Activated T-helper 17 cell treated with anti-CD3 and anti-CD28 coated beads, Interleukin-2, amount 50 U/mL, for 72 hours (primary cell): ENCODE results near the gene PSMC2. TPM values are rescaled to one million over a fixed set of nuclear protein-coding genes. Genes with fewer than 3 reads are reported as not detected.

Source experiments
- ATAC-seq: fragments of 150-1000 bp; cut with Tn5 transposase; replicated peaks from 2 replicates; pipeline ENCODE4 v1.10.0; 2021; ENCODE audit warnings: mild to moderate bottlenecking, moderate library complexity
- H3K27ac Mint-ChIP-seq: one replicate; pipeline ENCODE4 v1.8.0; 2022; ENCODE audit warnings: mixed read lengths
- H3K27me3 Mint-ChIP-seq: one replicate; pipeline ENCODE4 v1.8.0; 2022; ENCODE audit warnings: mixed read lengths
- H3K36me3 Mint-ChIP-seq: one replicate; pipeline ENCODE4 v1.8.0; 2022; ENCODE audit warnings: low read depth, mild to moderate bottlenecking, mixed read lengths
- H3K4me1 Mint-ChIP-seq: one replicate; pipeline ENCODE4 v1.8.0; 2022; ENCODE audit warnings: mixed read lengths
- H3K4me3 Mint-ChIP-seq: one replicate; pipeline ENCODE4 v1.8.0; 2022; ENCODE audit warnings: mild to moderate bottlenecking, mixed read lengths
- H3K9me3 Mint-ChIP-seq: one replicate; pipeline ENCODE4 v1.8.0; 2022; ENCODE audit warnings: mixed read lengths
- total RNA-seq, 2 donors: library from RNA; stranded (reverse); gene quantifications; one replicate each; pipeline ENCODE4 v1.2.3, GENCODE V29; 2022

The PSMC2 gene
- total RNA-seq: 100 to 1,000 TPM; 111 to 180 TPM

DNA sequence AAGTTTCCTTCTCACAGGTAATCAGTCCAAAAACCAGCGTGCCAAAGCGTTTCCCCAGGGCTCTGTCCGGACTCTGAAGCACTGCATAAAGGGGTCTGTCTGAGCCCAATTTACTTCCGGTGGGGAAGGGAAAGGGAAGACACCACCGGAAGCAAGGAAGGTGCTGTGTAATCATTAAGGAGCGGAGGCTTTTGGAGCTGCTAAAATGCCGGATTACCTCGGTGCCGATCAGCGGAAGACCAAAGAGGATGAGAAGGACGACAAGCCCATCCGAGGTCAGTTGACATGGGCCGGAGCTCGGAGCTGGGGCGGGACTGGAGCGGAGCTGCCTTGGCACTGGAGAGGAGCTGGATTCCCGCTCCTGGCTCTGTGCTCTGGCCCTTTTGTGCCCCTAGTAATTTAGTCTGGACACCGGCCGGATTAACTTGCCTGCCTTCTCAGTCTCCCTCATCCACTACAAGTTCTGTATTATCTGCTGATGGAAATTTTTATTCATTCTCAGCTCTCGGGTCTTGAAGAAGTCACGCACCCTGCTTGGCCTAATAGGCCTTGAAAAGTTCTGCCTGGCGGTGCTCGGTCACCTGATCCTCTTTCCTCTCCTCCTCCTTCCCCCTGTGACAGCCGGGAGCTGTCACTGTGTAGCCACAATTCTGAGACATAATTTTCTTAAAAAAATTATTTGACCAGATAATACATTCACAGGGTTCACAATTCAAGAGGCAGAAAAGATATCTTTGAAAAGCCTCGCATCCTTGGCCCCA is at the start of gene PSMC2:
TSS of gene PSMC2 (plus strand) at position 137 of the 761 bp plus-strand sequence. CDS start at position 206, 69 bp downstream.
- ATAC-seq: peak; percentile 67
- H3K27me3 Mint-ChIP-seq: no peaks in the 10 kb centered on the region
- H3K27ac Mint-ChIP-seq: peak within 1 kb of the TSS; percentile 97
- peaks cover 70% of the 10 kb centered on the region for H3K36me3 Mint-ChIP-seq
- no peaks in the 10 kb centered on the region for H3K9me3 Mint-ChIP-seq
- peaks cover 38% of the 10 kb centered on the region for H3K4me1 Mint-ChIP-seq
- H3K4me3 Mint-ChIP-seq: peak within 1 kb of the TSS; percentile 99

DNA sequence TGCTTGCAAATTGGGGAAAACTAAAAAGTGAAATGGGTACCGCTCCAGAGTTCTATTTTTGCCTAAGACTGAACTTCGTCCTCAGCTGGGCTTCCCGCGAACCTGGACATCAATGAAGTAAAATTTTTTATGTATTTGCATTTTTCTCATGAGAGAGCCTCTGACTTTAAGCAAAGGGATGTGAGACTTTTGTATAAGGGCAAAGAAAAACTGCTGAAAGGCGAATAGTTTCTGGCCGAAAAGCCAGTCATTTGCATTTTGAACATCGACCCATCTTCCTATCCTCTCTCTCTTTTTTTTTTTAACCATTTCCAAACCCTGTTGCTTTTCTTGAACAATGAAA is 49.6 kb upstream of the PSMC2 start:
- no peak for ATAC-seq
- Mint-ChIP-seq H3K4me3 (peak overlapping the region; percentile 88), H3K9me3 (no peaks in the 10 kb centered on the region), H3K27me3 (no peaks in the 10 kb centered on the region), H3K4me1 (peaks cover 6% of the 10 kb centered on the region), H3K36me3 (peaks cover 47% of the 10 kb centered on the region), H3K27ac (peak overlapping the region; percentile 91)

- peaks cover 65% of the 10 kb centered on the region for H3K36me3 Mint-ChIP-seq
- H3K27me3 Mint-ChIP-seq: no peaks in the 10 kb centered on the region
- peaks cover under 1% of the 10 kb centered on the region for H3K9me3 Mint-ChIP-seq
- no peak overlapping the region for H3K4me3 Mint-ChIP-seq
- no peak for ATAC-seq
- peaks cover 13% of the 10 kb centered on the region for H3K4me1 Mint-ChIP-seq
- H3K27ac Mint-ChIP-seq: no peak overlapping the region
These were observed 47.8 kb upstream of the PSMC2 start for GRCh38 chr7:103299660-103300059.

GRCh38 chr7:103301441-103301840 is 46.0 kb upstream of the PSMC2 start:
- H3K27me3 Mint-ChIP-seq: no peaks in the 10 kb centered on the region
- no peak overlapping the region for H3K27ac Mint-ChIP-seq
- H3K36me3 Mint-ChIP-seq: peaks cover 83% of the 10 kb centered on the region
- H3K4me3 Mint-ChIP-seq: no peak overlapping the region
- peaks cover 3% of the 10 kb centered on the region for H3K9me3 Mint-ChIP-seq
- peaks cover 17% of the 10 kb centered on the region for H3K4me1 Mint-ChIP-seq
- ATAC-seq: no peak

DNA sequence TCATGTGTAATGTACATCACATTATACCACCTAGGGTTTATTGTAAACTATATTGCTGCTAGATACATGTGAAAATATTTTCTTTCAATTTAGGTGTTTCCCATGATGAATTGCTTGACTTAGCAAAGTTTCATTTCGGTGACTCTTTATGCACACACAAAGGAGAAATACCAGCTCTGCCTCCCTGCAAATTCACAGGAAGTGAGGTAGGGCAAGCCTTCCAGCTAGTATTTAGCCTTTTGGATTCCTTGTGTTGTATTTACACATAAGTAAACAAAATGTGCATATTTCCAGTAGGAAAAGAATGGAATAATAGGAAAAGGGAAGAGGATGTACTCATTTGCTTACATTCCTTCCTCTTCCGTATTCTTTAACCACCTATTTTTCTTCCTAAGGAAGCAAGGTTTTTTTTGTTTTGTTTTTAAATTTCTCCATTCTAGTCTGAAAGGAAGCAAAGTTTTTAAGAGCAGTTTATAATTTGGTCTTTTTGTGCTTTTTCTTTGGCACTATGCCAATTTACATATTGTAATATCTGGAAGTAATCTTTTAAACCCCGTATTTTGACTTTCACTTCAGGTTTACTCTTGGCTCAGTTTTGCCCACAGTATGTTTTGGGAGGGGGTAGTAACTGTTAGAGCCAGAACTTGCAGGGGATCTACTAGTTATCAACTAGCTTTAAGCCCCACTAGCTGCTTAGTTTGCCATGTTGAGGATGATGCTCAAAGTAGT is 39.8 kb upstream of the PSMC2 start:
- Mint-ChIP-seq H3K9me3 (peaks cover 3% of the 10 kb centered on the region), H3K4me3 (peak overlapping the region; percentile 13), H3K4me1 (peaks cover 11% of the 10 kb centered on the region), H3K27me3 (no peaks in the 10 kb centered on the region), H3K27ac (peak overlapping the region; percentile 28), H3K36me3 (peaks cover 99% of the 10 kb centered on the region)
- ATAC-seq: peak; percentile 55

GRCh38 chr7:103314852-103315251 is 32.6 kb upstream of the PSMC2 start:
- H3K4me1 Mint-ChIP-seq: no peaks in the 10 kb centered on the region
- ATAC-seq: no peak
- peaks cover 100% of the 10 kb centered on the region for H3K36me3 Mint-ChIP-seq
- H3K27me3 Mint-ChIP-seq: no peaks in the 10 kb centered on the region
- no peak overlapping the region for H3K4me3 Mint-ChIP-seq
- H3K27ac Mint-ChIP-seq: peak overlapping the region; percentile 55
- no peaks in the 10 kb centered on the region for H3K9me3 Mint-ChIP-seq

GRCh38 chr7:103316380-103316941 is 31.0 kb upstream of the PSMC2 start:
- H3K36me3 Mint-ChIP-seq: peaks cover 100% of the 10 kb centered on the region
- peak overlapping the region; percentile 45 for H3K27ac Mint-ChIP-seq
- no peak for ATAC-seq
- H3K9me3 Mint-ChIP-seq: no peaks in the 10 kb centered on the region
- H3K27me3 Mint-ChIP-seq: no peaks in the 10 kb centered on the region
- no peaks in the 10 kb centered on the region for H3K4me1 Mint-ChIP-seq
- no peak overlapping the region for H3K4me3 Mint-ChIP-seq

- no peaks in the 10 kb centered on the region for H3K4me1 Mint-ChIP-seq
- no peak overlapping the region for H3K4me3 Mint-ChIP-seq
- H3K36me3 Mint-ChIP-seq: peaks cover 100% of the 10 kb centered on the region
- no peak for ATAC-seq
- no peaks in the 10 kb centered on the region for H3K9me3 Mint-ChIP-seq
- peak overlapping the region; percentile 45 for H3K27ac Mint-ChIP-seq
- H3K27me3 Mint-ChIP-seq: no peaks in the 10 kb centered on the region
These were observed 30.4 kb upstream of the PSMC2 start for GRCh38 chr7:103317009-103317408.

DNA sequence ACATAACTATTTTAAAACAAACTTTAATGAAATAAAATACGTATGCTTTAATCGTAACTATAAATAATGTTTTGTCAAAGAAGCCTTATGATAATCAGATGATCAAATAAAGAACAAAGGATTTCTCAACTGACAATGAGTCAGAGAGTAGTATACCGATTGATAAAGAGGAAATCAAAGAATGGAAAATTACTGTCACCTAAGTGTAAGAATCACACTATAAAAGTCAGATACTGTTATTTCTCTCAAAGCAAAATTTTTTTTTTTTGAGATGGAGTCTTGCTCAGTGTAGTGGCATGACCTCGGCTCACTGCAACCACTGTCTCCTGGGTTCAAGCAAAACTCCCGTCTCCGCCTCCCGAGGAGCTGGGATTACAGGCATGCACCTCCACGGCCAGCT is 21.7 kb upstream of the PSMC2 start:
- ATAC-seq: peak; percentile 48
- peak overlapping the region; percentile 28 for H3K27ac Mint-ChIP-seq
- H3K27me3 Mint-ChIP-seq: no peaks in the 10 kb centered on the region
- H3K9me3 Mint-ChIP-seq: no peaks in the 10 kb centered on the region
- H3K4me3 Mint-ChIP-seq: no peak overlapping the region
- H3K4me1 Mint-ChIP-seq: no peaks in the 10 kb centered on the region
- H3K36me3 Mint-ChIP-seq: peaks cover 92% of the 10 kb centered on the region

GRCh38 chr7:103336761-103337160 is 10.7 kb upstream of the PSMC2 start:
- Mint-ChIP-seq H3K36me3 (peaks cover 97% of the 10 kb centered on the region), H3K9me3 (no peaks in the 10 kb centered on the region), H3K4me1 (peaks cover 26% of the 10 kb centered on the region), H3K27ac (no peak overlapping the region), H3K27me3 (no peaks in the 10 kb centered on the region), H3K4me3 (no peak overlapping the region)
- ATAC-seq: no peak

GRCh38 chr7:103338864-103339263 is 8.6 kb upstream of the PSMC2 start:
- Mint-ChIP-seq H3K36me3 (peaks cover 97% of the 10 kb centered on the region), H3K4me3 (peak overlapping the region; percentile 3), H3K27me3 (no peaks in the 10 kb centered on the region), H3K4me1 (peaks cover 31% of the 10 kb centered on the region), H3K27ac (peak overlapping the region; percentile 60), H3K9me3 (no peaks in the 10 kb centered on the region)
- ATAC-seq: no peak

- Mint-ChIP-seq H3K27ac (peak overlapping the region; percentile 60), H3K4me3 (peak overlapping the region; percentile 99), H3K27me3 (no peaks in the 10 kb centered on the region), H3K9me3 (no peaks in the 10 kb centered on the region), H3K4me1 (peaks cover 36% of the 10 kb centered on the region), H3K36me3 (peaks cover 81% of the 10 kb centered on the region)
- no peak for ATAC-seq
These were observed 6.0 kb upstream of the PSMC2 start for GRCh38 chr7:103341466-103341865.

DNA sequence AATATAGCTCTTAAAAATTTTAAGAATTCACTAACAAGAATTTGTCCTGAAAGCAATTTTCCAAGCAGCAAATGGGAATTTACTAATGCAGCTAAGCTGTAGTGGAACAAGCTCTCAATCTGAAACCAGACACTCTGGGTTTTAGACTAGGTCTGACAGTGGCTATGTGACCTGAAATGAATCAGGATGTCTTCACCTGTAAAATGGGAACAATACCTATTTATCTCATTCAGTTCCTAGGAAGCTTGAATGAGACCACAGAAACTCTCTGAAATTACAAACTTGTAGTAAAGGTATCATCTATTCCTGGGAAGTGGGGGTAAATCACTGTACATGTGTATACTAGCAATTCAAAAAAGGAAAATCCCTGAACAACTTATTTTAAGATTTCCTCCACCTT is 4.1 kb upstream of the PSMC2 start:
- Mint-ChIP-seq H3K4me1 (peaks cover 39% of the 10 kb centered on the region), H3K9me3 (no peaks in the 10 kb centered on the region), H3K36me3 (peaks cover 73% of the 10 kb centered on the region), H3K4me3 (peak overlapping the region; percentile 99), H3K27me3 (no peaks in the 10 kb centered on the region), H3K27ac (peak overlapping the region; percentile 100)
- peak; percentile 38 for ATAC-seq

- peak overlapping the region; percentile 100 for H3K27ac Mint-ChIP-seq
- peaks cover 41% of the 10 kb centered on the region for H3K4me1 Mint-ChIP-seq
- peaks cover 75% of the 10 kb centered on the region for H3K36me3 Mint-ChIP-seq
- no peaks in the 10 kb centered on the region for H3K9me3 Mint-ChIP-seq
- ATAC-seq: peak; percentile 23
- peak overlapping the region; percentile 99 for H3K4me3 Mint-ChIP-seq
- no peaks in the 10 kb centered on the region for H3K27me3 Mint-ChIP-seq
These were observed 3.5 kb upstream of the PSMC2 start for GRCh38 chr7:103343758-103344452.
